NCI-H2107 (cell line): ENCODE measurements around the gene ASF1A.

Source experiments
- DNase-seq: peaks from one replicate; lab custom pipeline; 2025; lab: John Stamatoyannopoulos, UW

Gene ASF1A

GRCh38 chr6:118881440-118882313, 12.3 kb upstream of the ASF1A start:
- no peak for DNase-seq

GRCh38 chr6:118882314-118882905, 11.5 kb upstream of the ASF1A start:
- no peak for DNase-seq

GRCh38 chr6:118886641-118887040, 7.3 kb upstream of the ASF1A start:
- no peak for DNase-seq

GRCh38 chr6:118889163-118889562, 4.8 kb upstream of the ASF1A start:
- no peak for DNase-seq

- DNase-seq: no peak
These were observed 2.8 kb upstream of the ASF1A start for GRCh38 chr6:118890997-118891790.

GRCh38 chr6:118892355-118892991, 1.5 kb upstream of the ASF1A start:
- no peak for DNase-seq

GRCh38 chr6:118893064-118893806, 717 bp upstream of the ASF1A start:
- DNase-seq: peak; percentile 70

- DNase-seq: no peak
These were observed 691 bp downstream of the ASF1A start for GRCh38 chr6:118894425-118895260.

- DNase-seq: no peak
These were observed 1.3 kb downstream of the ASF1A start for GRCh38 chr6:118895261-118895560.

GRCh38 chr6:118895859-118896258, 1.9 kb downstream of the ASF1A start:
- DNase-seq: no peak

- DNase-seq: no peak
These were observed 2.6 kb downstream of the ASF1A start for GRCh38 chr6:118896339-118897136.

- no peak for DNase-seq
These were observed 3.4 kb downstream of the ASF1A start for GRCh38 chr6:118897386-118897785.

- no peak for DNase-seq
These were observed 6.0 kb downstream of the ASF1A start for GRCh38 chr6:118899948-118900347.

GRCh38 chr6:118902726-118903125, 8.8 kb downstream of the ASF1A start:
- no peak for DNase-seq

GRCh38 chr6:118903138-118903537, 9.2 kb downstream of the ASF1A start:
- no peak for DNase-seq

- DNase-seq: no peak
These were observed 9.7 kb downstream of the ASF1A start for GRCh38 chr6:118903691-118904090.

- no peak for DNase-seq
These were observed 11.1 kb downstream of the ASF1A start for GRCh38 chr6:118905084-118905483.

- DNase-seq: no peak
These were observed 11.9 kb downstream of the ASF1A start for GRCh38 chr6:118905851-118906250.

GRCh38 chr6:118908441-118908840, 14.5 kb downstream of the ASF1A start:
- DNase-seq: no peak

- DNase-seq: no peak
These were observed 18.7 kb downstream of the ASF1A start for GRCh38 chr6:118912646-118913045.
